IPS-11a (cell line): ENCODE data around the gene PRKCA.

ENCODE experiments used
- H3K4me3 ChIP-seq: one replicate; pipeline ENCODE4 v1.5.1; 2013; ENCODE audit warnings: low read depth, low read length, control low read depth

PRKCA gene

DNA sequence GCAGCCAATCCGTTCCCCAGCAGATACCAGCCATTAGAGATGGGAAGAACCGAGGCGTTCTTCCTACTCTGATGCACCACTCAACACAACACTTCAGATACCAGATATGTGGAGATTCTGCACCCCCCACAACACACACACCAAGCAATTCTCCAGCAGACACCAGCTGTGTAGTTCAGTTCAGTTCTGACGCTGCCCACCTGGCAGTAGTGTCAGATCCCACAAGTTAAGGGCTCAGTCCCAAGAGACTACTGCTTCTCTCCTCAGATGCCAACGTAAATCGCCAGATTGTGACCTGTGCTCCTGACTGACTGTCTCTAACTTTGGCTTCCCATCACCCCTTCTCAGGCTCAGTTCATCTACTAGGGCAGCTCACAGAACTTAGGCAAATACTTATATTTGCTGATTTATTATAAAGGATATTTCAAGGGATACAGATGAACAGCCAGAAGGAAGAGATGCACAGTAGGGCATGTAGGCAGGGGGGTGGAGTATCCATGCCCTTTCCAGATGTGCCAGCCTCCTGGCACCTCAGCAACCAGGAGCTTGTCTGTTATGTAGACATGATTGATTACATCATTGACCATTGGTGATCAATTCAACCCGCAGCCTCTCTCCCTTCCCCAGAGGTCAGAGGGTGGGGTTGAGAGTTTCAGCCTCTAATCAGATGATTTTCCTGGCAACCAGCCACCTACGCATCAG lies 110.6 kb downstream of the PRKCA start:
- no peak overlapping the region for H3K4me3 ChIP-seq

DNA sequence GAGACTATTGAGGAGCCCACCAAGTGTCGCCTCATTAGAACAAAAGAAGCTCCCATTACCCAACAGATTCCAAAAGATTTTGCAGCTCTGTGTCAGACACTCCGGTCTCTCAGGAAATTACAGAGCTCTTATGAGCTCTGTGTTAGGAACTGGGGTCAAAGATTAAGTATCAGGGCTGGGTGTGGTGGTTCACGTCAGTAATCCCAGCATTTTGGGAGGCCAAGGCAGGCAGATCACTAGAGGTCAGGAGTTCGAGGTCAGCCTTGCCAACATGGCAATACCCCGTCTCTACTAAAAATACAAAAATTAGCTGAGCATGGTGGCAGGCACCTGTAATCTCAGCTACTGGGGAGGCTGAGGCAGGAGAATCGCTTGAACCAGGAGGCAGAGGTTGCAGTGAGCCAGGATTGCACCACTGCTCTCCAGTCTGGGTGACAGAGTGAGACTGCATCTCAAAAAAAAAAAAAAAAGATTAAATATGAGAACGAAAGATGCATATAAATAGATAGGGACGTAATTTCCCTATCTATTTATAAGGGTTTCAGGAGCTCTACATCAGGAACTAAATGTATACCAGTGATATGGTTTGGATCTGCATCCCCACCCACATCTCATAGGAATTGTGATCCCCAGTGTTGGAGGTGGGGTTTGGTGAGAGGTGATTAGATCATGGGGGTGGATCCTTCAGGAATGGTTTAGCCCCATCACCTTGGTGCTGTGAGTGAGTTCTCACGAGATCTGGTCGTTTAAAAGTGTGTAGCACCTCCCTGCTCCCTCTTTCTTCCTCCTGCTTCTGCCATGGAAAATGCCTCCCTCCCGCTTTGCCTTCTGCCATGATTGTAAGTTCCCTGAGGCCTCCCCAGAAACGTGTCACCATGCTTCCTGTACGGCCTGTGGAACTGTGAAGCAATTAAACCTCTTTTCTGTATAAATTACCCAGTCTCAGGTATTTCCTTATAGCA lies 111.4 kb downstream of the PRKCA start:
- no peak overlapping the region for H3K4me3 ChIP-seq

DNA sequence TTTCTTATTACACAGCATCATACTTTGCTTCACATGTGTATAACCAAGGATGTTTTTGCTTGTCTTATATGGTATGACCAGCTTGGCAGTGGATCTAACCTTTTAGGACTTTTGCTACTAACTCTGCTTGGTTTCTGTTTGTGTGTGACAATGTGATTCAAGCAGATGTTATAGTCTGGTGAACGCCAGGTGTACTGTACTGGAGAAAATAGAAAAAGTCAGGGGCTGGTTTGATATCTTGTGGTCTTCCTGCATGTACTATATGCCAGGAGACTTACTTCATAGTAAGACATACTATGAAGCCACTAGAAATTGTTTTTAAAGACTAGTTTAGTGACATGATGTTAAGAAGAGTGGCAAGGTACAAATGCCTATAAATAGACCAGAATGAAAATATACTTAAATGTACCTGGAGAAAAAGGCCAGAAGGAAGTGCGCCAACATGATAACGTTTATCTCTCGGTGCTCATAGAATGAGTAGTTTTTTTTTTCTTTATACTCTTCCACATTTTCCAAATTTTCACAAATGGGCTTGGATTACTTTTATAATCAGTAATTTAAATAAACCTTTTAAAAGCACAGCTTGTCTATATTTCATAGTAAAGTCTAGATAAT lies 112.3 kb downstream of the PRKCA start:
- H3K4me3 ChIP-seq: no peak overlapping the region

- H3K4me3 ChIP-seq: no peak overlapping the region
These were observed 113.2 kb downstream of the PRKCA start for GRCh38 chr17:66415366-66416206.

GRCh38 chr17:66416207-66416940 lies 114.0 kb downstream of the PRKCA start:
- H3K4me3 ChIP-seq: no peak overlapping the region

- H3K4me3 ChIP-seq: no peak overlapping the region
These were observed 114.9 kb downstream of the PRKCA start for GRCh38 chr17:66417300-66417719.

DNA sequence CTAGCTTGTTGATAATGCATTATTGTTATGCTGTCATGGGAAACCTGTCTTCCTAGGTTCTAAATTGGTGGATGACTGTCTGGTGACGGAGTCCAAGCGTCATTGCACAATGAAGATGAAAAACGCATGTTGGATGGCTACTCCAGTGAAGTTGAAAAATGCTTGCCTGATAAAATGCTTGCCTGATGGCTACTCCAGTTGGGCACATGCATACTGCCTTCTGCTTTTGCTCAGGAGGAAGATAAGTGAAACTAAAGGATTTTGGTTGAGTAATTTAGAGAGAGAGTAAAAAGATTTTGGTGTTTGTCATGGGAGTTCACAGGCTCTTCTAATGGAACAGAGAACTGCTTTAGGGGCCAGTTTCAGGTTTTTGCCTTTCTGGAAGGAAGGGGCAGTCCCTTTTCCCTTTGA lies 118.6 kb downstream of the PRKCA start:
- H3K4me3 ChIP-seq: no peak overlapping the region

DNA sequence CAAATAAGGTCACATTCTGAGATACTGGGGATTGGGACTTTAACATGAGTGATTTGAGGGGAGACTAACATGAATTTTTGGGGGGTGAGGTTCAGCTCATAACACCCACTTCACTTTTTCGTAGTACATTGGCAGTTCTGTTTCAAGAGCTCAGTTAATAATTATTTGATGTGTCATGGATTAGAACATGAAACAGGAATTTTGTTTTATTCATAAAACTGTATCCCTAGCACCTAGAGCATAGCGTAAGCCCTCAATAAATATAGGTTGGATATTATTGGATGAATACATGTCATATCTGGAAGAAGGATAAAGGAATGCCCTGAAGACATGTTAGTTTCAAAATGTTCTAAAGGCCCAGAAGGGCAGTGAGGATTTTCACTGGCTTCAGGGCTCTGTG lies 119.8 kb downstream of the PRKCA start:
- no peak overlapping the region for H3K4me3 ChIP-seq

DNA sequence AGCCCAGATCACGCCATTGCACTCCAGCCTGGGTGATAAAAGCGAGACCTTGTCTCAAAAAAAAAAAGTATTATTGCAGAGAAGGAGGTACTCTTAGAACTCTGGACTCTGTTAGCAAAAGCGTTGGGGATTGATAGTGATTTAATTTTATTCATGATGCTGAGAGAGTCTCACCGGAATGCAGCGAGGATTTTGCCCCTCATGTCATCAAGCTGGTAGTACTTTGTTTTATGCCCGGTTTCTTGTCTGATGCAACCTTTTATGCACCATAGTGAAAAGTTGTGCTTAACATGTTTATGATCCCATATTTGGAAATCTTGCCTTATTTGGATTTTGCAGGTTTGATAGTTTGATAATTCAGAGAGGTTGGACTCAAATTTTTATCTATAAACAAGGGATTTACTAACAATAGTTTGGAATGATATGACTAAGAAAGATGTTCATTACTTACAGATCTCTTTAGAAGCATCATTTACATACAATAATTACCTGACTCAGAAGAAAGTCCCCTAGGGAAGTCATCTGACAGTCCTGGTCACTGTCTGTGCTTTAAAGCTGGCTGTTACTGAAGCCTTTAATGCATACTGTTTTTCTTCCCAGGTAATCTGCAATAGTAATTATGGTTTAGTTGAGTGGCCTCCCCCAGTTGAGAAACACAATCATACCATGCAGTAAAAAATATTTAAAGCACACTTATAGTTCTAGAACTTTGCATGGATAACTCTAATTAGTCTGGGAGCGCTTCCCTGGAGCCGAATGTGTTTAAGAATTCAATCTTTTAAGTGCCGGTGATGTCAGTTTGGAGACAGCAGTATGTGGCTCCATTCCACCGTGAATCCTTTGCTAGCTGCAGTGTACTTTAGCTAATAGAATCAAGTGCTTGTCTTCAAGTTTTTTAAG lies 120.9 kb downstream of the PRKCA start:
- no peak overlapping the region for H3K4me3 ChIP-seq

DNA sequence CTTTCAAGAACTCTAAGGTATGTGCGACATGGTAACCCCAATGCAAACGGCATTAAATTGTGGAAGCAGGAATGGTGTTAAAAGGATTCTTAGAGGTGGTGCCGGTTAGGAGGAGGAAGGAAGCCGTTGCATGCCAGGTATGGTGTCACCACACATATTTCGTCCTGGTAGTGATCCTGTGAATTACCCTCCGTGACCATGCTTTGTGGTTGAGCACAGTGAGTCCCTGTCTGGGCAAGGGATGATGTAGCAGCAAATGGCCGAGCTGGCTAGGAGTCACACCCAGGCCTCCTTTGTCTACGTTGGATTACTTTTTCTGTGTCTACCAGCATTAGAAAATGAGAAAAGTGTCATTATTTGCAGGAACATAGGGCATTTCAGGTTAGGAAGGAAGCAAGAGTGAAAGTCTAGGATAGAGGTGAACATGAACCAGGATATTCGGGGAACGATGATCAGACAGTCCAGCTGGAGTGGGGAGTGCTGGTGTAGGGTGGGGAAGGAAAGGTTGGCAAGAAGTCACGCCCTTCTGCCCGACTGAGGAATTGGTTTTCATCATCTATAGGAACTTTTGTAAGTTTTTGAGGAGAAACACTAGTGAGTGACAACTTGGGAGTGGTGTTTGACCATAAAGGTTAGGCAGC lies 123.5 kb downstream of the PRKCA start:
- H3K4me3 ChIP-seq: no peak overlapping the region

- H3K4me3 ChIP-seq: no peak overlapping the region
These were observed 124.1 kb downstream of the PRKCA start for GRCh38 chr17:66426397-66427033.

- no peak overlapping the region for H3K4me3 ChIP-seq
These were observed 124.7 kb downstream of the PRKCA start for GRCh38 chr17:66427134-66427533.

DNA sequence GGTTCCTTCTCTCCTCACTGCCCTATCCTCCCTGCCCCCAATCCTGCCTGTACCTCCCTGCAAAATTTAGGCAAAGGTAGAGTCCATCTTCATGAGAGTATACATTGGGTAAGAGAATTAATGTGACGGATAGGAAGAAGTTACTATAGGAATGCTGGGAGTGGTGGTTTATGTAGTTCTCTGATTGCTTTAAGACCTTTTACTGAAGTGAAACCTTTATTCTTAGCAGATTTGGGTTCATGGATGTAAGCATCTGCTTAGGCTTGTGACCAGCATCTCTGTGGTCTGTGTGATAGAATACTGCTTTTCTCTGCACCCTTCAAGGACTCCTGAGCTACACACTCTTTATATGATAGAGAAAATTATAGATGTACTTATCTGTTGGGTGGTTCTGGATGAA lies 127.3 kb downstream of the PRKCA start:
- no peak overlapping the region for H3K4me3 ChIP-seq

DNA sequence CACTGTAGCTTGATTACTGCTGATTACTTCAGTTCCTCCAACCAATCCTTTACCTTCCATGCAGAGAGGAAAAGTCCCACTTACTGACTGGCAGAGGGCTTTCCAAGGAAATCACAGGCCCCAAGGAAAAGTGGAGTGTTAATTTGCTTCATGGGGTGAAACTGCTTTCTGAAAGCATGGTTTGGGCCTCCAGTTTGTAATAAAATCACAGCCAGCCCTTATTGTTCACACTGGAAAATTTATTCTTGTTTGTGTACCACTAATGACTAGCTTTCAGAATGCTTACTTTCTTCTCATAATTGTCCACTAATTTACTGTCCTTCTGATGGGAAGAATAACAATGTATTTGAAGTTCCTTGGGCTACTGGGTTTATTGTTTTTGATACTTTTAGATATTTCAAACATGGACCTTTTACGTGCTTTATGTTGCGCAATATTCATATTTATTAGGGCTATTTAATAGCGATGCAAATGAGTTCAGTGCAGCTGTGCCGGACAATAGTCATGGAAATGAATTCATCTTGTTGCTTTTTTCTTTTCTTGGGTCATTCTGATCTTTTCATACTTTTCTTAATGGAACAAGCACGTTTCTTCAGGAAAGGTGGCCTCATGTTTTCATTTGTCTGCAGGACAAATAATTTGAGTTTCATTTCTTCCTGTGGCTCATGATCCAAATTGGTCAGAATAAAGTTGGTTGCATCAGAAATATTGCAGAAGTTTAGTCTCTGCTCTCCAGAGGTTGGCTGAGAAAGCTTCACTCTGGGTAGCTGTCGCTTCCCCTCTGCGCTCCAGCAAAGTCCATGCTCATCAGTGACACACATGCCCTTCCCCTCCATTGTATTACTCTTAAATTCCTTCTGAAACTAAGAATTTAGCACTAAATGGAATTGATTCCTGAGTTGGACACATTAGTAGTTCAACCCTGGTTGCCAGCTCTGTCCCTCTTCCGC lies 128.7 kb downstream of the PRKCA start:
- H3K4me3 ChIP-seq: no peak overlapping the region

DNA sequence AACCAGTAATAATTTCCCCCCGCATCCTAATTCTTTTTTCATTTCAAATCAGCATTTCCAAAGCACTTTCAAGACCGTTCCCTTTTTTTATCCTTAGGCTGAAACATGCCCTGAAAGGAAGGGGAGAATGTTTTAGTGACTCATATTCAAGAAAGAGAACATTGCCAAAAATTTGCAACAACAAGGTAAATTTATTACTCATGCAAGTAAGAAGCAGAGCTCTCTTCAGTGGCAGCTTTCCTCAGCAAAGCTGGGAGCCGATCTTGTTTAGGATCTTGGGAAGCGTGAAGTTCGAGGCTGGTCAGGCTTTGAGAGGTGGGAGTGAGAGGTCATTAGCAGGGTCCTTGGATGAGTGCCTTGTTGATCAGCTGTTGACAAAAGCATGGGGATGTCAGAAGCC lies 129.5 kb downstream of the PRKCA start:
- no peak overlapping the region for H3K4me3 ChIP-seq

DNA sequence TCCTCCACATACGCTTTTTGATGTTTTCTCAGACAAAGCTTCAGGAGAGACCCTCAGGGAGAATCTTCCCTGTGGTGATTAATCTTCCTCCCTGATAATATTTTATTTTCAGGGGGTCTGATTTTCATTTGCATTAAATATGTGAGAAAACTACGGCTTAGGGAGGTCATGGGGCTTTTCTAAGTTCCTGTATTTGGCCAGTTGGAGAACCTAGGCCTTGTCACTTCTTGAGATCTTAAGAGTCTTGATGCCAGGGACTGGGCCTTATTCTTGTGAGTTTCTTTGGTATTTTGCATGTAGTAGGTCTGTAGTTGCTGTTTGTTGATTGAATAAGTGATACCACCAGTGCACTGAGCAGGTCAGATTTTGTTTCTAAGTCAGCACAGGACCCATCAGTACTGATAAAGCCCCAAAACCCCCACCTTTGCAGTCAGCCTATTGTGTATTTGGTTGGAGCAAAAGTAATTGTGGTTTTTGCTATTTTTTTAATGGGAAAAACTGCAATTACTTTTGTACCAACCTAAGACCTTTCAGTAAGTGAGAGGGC lies 130.1 kb downstream of the PRKCA start:
- no peak overlapping the region for H3K4me3 ChIP-seq
